Activated CD8-positive, alpha-beta memory T cell treated with anti-CD3 and anti-CD28 coated beads, Interleukin-2, amount 10 ng/mL, durations not matched to agents 7 days and 5 days (primary cell): Measurements from ENCODE around the gene FBXL14. TPM values are rescaled to one million over a fixed set of nuclear protein-coding genes. Genes with fewer than 3 reads are reported as not detected.

Source experiments
- ATAC-seq: fragments of 150-1000 bp; cut with Tn5 transposase; one replicate; pipeline ENCODE4 v1.10.0; 2021; ENCODE audit warnings: moderate library complexity
- CTCF ChIA-PET: fragments of 350-600 bp; sonication (Branson Sonifier 250); formaldehyde crosslinking; loops from one replicate; lab custom pipeline; 2021; ENCODE audit warnings: antibody characterized with exemption; lab: Charles Lee
- DNase-seq: peaks from one replicate; pipeline ENCODE4 v3.0.0-alpha.2; 2020
- H3K27ac Mint-ChIP-seq: one replicate; pipeline ENCODE4 v1.8.0; 2021; ENCODE audit warnings: mild to moderate bottlenecking, mixed read lengths
- H3K27me3 Mint-ChIP-seq: one replicate; pipeline ENCODE4 v1.8.0; 2021; ENCODE audit warnings: mixed read lengths
- H3K36me3 Mint-ChIP-seq: one replicate; pipeline ENCODE4 v1.8.0; 2021; ENCODE audit warnings: mild to moderate bottlenecking, mixed read lengths
- H3K4me1 Mint-ChIP-seq: one replicate; pipeline ENCODE4 v1.8.0; 2021; ENCODE audit warnings: mixed read lengths
- H3K4me3 Mint-ChIP-seq: one replicate; pipeline ENCODE4 v1.8.0; 2021; ENCODE audit warnings: mild to moderate bottlenecking, moderate library complexity, mixed read lengths
- H3K9me3 Mint-ChIP-seq: one replicate; pipeline ENCODE4 v1.8.0; 2022; ENCODE audit warnings: low read depth, mixed read lengths
- total RNA-seq, 2 experiments: library from RNA; stranded (reverse); gene quantifications; one replicate each; pipeline ENCODE4 v1.2.3, GENCODE V29; 2021

Gene FBXL14, protein sequence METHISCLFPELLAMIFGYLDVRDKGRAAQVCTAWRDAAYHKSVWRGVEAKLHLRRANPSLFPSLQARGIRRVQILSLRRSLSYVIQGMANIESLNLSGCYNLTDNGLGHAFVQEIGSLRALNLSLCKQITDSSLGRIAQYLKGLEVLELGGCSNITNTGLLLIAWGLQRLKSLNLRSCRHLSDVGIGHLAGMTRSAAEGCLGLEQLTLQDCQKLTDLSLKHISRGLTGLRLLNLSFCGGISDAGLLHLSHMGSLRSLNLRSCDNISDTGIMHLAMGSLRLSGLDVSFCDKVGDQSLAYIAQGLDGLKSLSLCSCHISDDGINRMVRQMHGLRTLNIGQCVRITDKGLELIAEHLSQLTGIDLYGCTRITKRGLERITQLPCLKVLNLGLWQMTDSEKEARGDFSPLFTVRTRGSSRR
- 10 to 100 TPM; 28.2 to 33.4 TPM for total RNA-seq

DNA sequence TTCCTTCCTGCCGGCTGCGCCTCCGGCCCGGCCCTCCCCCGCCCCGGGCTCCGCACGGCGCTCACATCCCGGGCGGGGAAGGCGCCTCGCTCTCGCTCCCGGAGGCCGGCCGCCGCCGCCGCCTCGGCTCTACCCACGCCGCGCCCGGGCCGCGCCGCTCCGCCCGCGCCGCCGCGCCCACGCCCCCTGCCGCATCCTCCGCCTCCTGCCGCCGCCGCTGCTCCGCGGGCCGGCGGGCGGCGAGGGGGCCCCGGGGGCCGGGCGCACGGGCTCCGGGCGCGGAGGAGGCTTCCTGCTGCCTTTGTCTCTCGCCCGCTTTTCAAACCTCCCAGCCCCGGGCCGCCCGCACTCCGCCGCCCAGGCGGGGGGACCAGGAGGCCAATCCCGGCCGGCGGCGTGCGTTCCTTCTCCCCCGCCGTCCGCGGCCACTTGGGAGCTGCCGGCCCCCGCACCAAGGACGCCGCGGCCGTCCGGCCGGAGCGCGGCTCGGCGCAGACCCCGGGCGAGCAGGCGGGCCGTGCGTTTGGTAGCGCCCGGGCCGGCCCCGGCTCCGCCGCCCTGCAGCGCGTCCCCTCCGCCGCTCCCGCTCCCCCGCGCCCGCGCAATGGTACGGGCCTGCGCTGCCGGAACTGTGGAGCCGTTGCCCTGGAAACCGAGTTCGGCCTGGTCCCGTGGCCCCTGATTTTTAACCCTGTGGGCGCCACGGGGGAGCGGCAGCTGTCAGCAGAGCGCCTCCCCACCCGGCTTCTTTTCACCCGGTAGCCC, at the start of gene FBXL14:
TSS of gene FBXL14 (minus strand) at position 321 of the 765 bp plus-strand sequence. CDS start 515 bp downstream, outside the sequence.
- Mint-ChIP-seq H3K27me3 (no peaks in the 10 kb centered on the region), H3K36me3 (peaks cover 25% of the 10 kb centered on the region), H3K9me3 (no peaks in the 10 kb centered on the region), H3K27ac (peak within 1 kb of the TSS; percentile 92), H3K4me3 (peak within 1 kb of the TSS; percentile 87), H3K4me1 (peaks cover 38% of the 10 kb centered on the region)
- CTCF ChIA-PET = interaction anchor here (0.7 to 4.0 kb wide), 5 partner anchors 8 to 477 kb away, joined by 3 to 34 read pairs (median 24); no protein-coding TSS in a partner anchor
- ATAC-seq = peak; percentile 69
- peak; percentile 93 for DNase-seq

DNA sequence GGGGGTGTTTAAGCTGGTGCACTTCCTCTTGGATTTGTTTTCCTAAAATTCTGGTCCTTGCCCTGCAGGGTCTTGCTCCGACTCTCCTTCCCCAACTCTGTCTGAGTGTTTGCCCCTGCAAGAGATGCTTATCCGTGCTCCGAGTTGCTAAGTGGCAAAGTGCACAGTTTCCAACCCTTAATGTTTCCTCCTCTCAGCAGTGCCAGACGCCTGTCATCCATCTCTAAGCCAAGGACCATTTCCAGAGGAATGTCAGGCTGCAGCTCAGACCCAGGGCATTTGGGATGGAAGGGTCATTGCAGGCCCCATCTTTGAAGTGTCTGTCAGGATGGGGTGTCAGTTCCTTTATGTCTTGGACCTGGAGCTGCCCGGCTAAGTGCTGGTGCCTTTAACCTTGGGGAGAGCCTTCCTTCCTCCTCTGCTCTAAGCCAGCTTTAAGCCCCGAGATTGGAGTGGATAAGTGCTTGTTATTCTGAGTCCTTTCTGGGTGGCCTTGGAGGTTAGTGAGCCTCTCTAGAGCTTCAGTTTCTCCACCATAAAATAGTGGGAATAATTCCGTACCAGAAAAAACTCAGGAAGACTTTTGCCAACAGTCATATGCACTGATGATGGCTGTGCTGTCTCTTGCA, 49.6 kb upstream of the FBXL14 start:
- CTCF ChIA-PET = interaction anchor here (0.6 to 2.9 kb wide), 8 partner anchors 9 to 709 kb away, joined by 3 to 16 read pairs (median 7); no protein-coding TSS in a partner anchor
- Mint-ChIP-seq H3K36me3 (no peaks in the 10 kb centered on the region), H3K4me1 (peaks cover 17% of the 10 kb centered on the region), H3K27me3 (peaks cover 17% of the 10 kb centered on the region), H3K9me3 (no peaks in the 10 kb centered on the region), H3K4me3 (no peak overlapping the region), H3K27ac (no peak overlapping the region)
- no peak for ATAC-seq
- no peak for DNase-seq

DNA sequence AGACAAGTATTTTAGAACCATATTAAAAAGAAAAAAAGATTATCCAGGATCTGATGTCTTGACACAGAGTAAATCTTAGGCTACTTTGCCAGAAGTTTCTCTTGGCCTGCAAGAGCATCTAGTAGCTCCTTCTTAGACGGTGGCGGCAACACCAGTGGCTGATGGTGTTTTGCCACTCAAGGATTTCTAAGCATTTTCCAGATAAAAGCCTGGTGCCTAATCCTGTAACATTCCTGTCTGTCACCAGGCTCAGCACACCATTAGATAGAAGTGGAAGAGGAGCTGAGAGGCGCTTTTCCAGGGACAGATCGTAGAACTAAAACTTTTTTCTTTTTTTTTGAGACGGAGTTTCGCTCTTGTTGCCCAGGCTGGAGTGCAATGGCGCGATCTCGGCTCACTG, 48.7 kb upstream of the FBXL14 start:
- Mint-ChIP-seq H3K9me3 (no peaks in the 10 kb centered on the region), H3K27me3 (peaks cover 8% of the 10 kb centered on the region), H3K36me3 (no peaks in the 10 kb centered on the region), H3K4me1 (peaks cover 17% of the 10 kb centered on the region), H3K27ac (no peak overlapping the region), H3K4me3 (no peak overlapping the region)
- no peak for DNase-seq
- CTCF ChIA-PET = interaction anchor here (1.2 to 2.9 kb wide), 5 partner anchors 8 to 148 kb away, joined by 3 to 16 read pairs (median 8); no protein-coding TSS in a partner anchor
- no peak for ATAC-seq

DNA sequence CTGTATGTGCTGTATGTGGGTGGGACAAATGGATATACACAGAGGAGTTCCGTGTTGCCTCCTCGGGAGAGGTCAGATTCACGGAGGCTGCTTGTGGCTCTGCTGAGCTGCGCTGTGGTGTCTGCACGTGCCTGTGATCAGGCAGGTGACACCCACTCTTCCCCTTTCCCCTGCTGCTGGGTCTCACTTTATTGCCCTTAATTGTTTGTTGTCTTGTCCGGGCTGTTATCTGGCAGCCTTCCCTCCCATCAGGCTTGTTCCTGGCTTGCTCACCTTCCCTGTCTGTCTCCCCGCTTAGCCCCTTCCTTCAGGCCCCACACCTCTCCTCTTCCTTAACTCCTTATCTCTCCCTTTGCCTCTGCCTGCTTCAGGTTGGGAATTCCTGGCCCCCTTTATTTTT, 48.1 kb upstream of the FBXL14 start:
- Mint-ChIP-seq H3K27me3 (peaks cover 7% of the 10 kb centered on the region), H3K4me1 (peaks cover 17% of the 10 kb centered on the region), H3K9me3 (no peaks in the 10 kb centered on the region), H3K27ac (no peak overlapping the region), H3K4me3 (no peak overlapping the region), H3K36me3 (no peaks in the 10 kb centered on the region)
- CTCF ChIA-PET = interaction anchor here (1.2 to 2.9 kb wide), 4 partner anchors 8 to 149 kb away, joined by 3 to 16 read pairs (median 8); no protein-coding TSS in a partner anchor
- ATAC-seq (no peak), DNase-seq (no peak)

DNA sequence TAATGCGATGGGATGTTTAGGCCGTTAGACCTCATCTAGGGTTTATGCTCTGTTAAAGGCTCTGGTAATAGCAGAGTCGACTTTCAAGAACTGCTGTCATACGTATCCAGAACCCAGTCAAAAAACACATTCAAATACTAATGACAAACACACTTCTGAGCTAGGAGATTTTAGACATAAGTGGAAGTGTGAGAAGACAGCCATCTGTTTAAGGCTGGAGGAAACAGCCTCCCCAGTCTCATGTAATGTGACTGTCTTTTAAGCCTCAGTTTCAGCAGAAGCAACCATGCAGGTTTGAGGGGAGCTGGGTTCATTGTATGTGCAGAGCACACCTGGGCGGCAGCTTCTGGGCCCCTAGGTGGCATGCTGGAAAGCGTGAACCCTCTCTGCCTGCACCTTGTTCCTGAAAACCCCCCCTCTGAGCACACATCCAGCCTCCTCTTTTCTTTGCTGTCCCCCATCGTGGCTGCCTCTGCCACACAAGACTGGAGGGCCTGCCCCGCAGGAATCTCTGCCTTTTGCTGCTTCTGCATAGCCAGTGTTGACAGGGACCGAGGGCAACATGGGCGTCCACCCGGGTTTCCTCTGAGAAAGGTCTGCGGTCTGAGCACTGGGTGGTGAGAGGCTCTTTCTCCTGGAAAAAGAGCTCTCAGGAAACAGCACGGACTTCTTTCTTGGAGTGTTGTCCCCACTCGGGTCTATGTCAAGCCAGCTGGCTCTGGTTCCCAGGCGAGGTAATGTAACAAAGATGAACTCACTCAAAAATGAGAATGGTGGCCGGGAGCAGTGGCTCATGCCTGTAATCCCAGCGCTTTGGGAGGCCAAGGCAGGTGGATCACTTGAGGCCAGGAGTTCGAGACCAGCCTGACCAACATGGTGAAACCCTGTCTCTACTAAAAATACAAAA, 46.2 kb upstream of the FBXL14 start:
- Mint-ChIP-seq H3K9me3 (no peaks in the 10 kb centered on the region), H3K27me3 (peaks cover 11% of the 10 kb centered on the region), H3K36me3 (no peaks in the 10 kb centered on the region), H3K27ac (no peak overlapping the region), H3K4me1 (peaks cover 9% of the 10 kb centered on the region), H3K4me3 (no peak overlapping the region)
- DNase-seq = no peak
- no peak for ATAC-seq
- CTCF ChIA-PET = interaction anchor here (0.8 kb wide), 1 partner anchor 12 kb away, joined by 4 read pairs; no protein-coding TSS in a partner anchor

DNA sequence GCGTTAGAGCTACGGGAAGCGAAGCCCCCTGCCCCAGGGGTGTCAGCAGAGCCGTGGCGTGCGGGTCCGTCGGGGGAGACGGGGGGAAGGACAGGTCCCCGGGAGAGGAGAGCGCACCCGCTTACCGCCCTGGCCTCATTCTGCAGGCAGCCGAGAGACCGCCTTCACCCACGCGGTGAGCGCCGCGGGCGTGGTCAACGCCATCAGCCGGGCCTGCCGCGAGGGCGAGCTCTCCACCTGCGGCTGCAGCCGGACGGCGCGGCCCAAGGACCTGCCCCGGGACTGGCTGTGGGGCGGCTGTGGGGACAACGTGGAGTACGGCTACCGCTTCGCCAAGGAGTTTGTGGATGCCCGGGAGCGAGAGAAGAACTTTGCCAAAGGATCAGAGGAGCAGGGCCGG, 45.2 kb upstream of the FBXL14 start:
- Mint-ChIP-seq H3K4me3 (no peak overlapping the region), H3K9me3 (no peaks in the 10 kb centered on the region), H3K27me3 (peaks cover 21% of the 10 kb centered on the region), H3K4me1 (peaks cover 6% of the 10 kb centered on the region), H3K36me3 (no peaks in the 10 kb centered on the region), H3K27ac (no peak overlapping the region)
- ATAC-seq (no peak), DNase-seq (no peak)
- CTCF ChIA-PET = interaction anchor here (1.1 to 1.2 kb wide), 2 partner anchors 14 to 152 kb away, joined by 3 read pairs; no protein-coding TSS in a partner anchor

DNA sequence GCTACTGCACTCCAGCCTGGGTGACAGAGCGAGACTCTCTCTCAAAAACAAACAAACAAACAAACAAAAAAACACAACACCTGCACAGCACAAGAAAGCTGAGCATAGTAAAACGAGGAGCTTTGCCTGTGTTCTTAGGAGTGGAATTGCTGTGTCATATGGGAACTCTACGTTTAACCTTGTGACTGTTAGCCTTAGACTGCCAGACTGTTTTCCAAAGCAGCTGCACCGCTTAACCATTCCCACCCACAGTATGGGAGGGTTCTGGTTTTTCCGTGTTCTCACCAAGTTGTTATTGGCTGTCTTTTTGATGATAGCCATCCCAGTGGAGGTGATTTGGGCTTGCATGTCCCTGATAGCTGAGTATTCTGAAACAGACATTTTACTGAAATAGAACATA, 43.8 kb upstream of the FBXL14 start:
- ATAC-seq (no peak), DNase-seq (no peak)
- H3K36me3 Mint-ChIP-seq = no peaks in the 10 kb centered on the region
- no peak overlapping the region for H3K27ac Mint-ChIP-seq
- H3K9me3 Mint-ChIP-seq = no peaks in the 10 kb centered on the region
- CTCF ChIA-PET = interaction anchor here (0.7 kb wide), 2 partner anchors 10 to 85 kb away, joined by 3 read pairs; no protein-coding TSS in a partner anchor
- H3K27me3 Mint-ChIP-seq = peaks cover 31% of the 10 kb centered on the region
- peaks cover 6% of the 10 kb centered on the region for H3K4me1 Mint-ChIP-seq
- no peak overlapping the region for H3K4me3 Mint-ChIP-seq

DNA sequence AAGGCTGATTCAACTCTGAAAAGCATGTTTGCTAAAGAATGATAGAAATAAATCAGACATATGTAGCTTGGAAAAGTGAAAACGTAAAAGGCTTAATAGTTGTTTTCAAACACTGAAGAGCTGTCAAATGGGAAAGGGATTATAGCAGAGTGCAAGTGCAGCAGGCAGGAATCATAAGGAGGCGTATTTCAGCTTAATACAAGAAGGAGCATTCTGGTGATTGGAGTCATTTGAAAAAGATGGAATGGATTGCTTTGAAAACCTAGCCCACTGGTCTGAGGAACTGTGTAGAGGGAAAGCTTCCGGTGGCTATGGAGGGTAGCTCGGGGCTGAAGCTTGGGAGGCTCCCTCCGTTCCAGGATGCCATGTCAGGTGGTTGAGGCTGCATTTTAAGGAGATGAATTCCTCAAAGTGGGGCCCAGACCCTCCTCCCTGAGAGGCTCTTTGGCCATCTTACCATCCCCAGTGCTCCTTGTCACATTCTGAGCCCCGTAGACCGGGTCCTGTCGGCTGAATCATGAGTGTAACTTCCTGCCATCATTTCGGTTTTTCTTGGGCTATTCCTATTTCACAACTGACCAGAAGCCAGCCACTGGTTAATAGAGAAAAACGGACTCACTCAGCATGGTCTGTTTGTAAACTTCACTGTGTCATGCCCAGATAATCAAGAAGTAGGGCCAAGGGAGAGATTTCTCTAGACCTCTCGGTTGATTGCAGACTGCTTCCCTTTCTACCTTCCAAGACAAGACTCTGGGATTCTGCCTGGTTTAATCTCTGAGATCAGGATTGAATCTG, 41.1 kb upstream of the FBXL14 start:
- Mint-ChIP-seq H3K36me3 (no peaks in the 10 kb centered on the region), H3K4me1 (peaks cover 5% of the 10 kb centered on the region), H3K27ac (no peak overlapping the region), H3K4me3 (no peak overlapping the region), H3K9me3 (no peaks in the 10 kb centered on the region), H3K27me3 (peaks cover 54% of the 10 kb centered on the region)
- ATAC-seq (no peak), DNase-seq (no peak)
- CTCF ChIA-PET = interaction anchor here (0.6 to 5.5 kb wide), 22 partner anchors 8 to 518 kb away, joined by 3 to 68 read pairs (median 6); no protein-coding TSS in a partner anchor

DNA sequence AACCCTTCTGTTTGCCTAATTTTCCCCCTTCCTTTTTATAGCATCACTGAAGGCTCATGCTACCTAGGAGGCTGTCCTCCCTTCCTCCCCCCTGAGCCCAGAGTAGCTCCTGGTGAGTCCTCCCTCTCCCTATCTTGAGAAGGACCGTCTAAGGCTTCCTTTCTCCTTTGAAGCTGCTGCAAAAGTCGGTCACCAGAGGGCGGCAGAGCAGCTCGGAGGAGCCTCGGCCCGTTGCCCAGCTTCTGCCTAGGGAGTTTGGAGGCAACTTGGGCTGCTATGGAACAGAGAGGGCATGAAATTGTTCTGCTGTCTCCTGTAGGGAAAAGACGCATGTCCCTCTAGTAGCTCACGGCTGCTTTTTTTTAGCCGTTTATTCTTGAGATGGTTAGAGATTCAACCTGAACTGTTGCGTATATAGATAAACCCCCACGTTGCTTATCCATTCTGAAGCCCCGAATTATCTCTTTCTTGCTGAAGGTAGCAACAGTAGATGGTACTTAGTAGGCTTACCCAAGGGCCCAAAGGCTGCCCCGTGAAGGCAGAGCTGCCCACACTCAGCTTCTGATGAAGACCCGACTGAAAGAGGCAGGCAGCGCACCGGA, 40.3 kb upstream of the FBXL14 start:
- Mint-ChIP-seq H3K36me3 (no peaks in the 10 kb centered on the region), H3K4me3 (no peak overlapping the region), H3K27ac (no peak overlapping the region), H3K27me3 (peaks cover 61% of the 10 kb centered on the region), H3K9me3 (no peaks in the 10 kb centered on the region), H3K4me1 (peaks cover 6% of the 10 kb centered on the region)
- peak; percentile 71 for DNase-seq
- peak; percentile 77 for ATAC-seq
- CTCF ChIA-PET = interaction anchor here (0.6 to 5.5 kb wide), 29 partner anchors 9 to 517 kb away, joined by 3 to 68 read pairs (median 3); no protein-coding TSS in a partner anchor

DNA sequence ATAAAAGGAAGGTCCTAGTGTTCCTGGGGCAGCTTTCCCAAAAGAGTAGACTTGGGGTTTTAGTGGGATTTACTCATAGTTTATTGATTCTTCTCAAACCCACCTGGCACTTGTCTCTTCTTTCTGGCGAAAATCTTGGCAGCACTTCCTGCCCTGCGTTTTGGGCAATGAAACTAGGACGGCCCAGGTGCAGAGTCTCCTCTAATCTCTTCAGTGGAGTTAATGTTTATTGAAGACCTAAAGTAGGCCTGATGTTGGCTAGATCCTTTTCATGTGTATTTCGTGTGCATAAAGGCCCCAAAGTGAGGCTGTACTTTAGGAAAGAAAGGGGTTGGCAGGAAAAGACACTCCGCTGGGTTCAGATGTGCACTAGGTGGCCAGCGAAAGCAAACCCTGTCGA, 39.8 kb upstream of the FBXL14 start:
- DNase-seq (no peak), ATAC-seq (no peak)
- H3K27me3 Mint-ChIP-seq = peaks cover 66% of the 10 kb centered on the region
- no peak overlapping the region for H3K4me3 Mint-ChIP-seq
- H3K27ac Mint-ChIP-seq = no peak overlapping the region
- CTCF ChIA-PET = interaction anchor here (0.8 to 5.5 kb wide), 27 partner anchors 10 to 517 kb away, joined by 3 to 68 read pairs (median 4); no protein-coding TSS in a partner anchor
- peaks cover 9% of the 10 kb centered on the region for H3K4me1 Mint-ChIP-seq
- no peaks in the 10 kb centered on the region for H3K9me3 Mint-ChIP-seq
- H3K36me3 Mint-ChIP-seq = no peaks in the 10 kb centered on the region

DNA sequence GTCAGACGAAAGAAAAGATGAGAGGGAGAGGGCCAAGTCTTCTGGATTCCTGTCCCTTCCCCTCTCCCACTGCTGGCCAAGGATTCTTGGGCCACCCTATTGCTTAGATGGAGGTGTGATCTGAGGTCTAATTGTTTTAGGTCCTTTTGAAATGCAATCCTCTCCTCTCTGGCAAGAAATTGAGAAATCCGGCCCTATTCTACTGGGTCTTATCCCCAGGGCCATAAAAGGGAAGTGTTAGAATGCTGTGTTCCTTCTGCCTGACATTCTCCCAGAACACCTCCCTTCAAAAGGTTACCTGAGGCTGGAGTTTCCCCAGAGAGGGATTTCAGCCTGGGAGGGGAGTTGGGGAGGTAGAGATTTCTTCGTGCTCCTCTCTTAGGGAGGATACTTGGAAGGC, 39.1 kb upstream of the FBXL14 start:
- peaks cover 10% of the 10 kb centered on the region for H3K4me1 Mint-ChIP-seq
- H3K36me3 Mint-ChIP-seq = no peaks in the 10 kb centered on the region
- DNase-seq (no peak), ATAC-seq (no peak)
- no peaks in the 10 kb centered on the region for H3K9me3 Mint-ChIP-seq
- no peak overlapping the region for H3K27ac Mint-ChIP-seq
- peaks cover 73% of the 10 kb centered on the region for H3K27me3 Mint-ChIP-seq
- no peak overlapping the region for H3K4me3 Mint-ChIP-seq
- CTCF ChIA-PET = interaction anchor here (0.7 to 5.5 kb wide), 10 partner anchors 10 to 515 kb away, joined by 3 to 68 read pairs (median 10); no protein-coding TSS in a partner anchor
